ENCODE data around the gene NNMT.

DNA sequence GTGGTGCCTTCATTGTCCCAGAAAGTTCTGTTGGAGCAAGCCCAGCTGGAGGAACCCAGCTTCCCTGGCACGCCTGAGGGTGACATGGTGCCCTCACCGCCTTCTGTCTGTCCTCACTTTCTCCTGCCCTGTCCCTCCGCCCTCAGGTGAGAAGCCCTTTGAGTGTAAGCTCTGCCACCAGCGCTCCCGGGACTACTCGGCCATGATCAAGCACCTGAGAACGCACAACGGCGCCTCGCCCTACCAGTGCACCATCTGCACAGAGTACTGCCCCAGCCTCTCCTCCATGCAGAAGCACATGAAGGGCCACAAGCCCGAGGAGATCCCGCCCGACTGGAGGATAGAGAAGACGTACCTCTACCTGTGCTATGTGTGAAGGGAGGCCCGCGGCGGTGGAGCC lies 46.0 kb upstream of the NNMT start:
- TF ChIP-seq, protein P1, sequence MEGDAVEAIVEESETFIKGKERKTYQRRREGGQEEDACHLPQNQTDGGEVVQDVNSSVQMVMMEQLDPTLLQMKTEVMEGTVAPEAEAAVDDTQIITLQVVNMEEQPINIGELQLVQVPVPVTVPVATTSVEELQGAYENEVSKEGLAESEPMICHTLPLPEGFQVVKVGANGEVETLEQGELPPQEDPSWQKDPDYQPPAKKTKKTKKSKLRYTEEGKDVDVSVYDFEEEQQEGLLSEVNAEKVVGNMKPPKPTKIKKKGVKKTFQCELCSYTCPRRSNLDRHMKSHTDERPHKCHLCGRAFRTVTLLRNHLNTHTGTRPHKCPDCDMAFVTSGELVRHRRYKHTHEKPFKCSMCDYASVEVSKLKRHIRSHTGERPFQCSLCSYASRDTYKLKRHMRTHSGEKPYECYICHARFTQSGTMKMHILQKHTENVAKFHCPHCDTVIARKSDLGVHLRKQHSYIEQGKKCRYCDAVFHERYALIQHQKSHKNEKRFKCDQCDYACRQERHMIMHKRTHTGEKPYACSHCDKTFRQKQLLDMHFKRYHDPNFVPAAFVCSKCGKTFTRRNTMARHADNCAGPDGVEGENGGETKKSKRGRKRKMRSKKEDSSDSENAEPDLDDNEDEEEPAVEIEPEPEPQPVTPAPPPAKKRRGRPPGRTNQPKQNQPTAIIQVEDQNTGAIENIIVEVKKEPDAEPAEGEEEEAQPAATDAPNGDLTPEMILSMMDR (IDR thresholded peaks at IDR 0.05), result no peak
- no peak for TF ChIP-seq POLR2A (IDR thresholded peaks at IDR 0.05)
